LNCaP clone FGC (cell line): ENCODE measurements around the gene SV2C.

ENCODE experiments used
- DNase-seq: peaks from one replicate; pipeline ENCODE4 v3.0.0-alpha.2; 2011; ENCODE audit warnings: low read depth
- H3K4me3 ChIP-seq: 2 replicates; pipeline ENCODE4 v1.5.1; 2011; ENCODE audit warnings: mild to moderate bottlenecking, low read depth, low read length, control low read depth
- CTCF ChIP-seq: IDR thresholded peaks from 2 replicates; pipeline ENCODE4 v1.5.1; 2012; ENCODE audit warnings: mild to moderate bottlenecking; ENCODE audit not compliant: control insufficient read depth, insufficient read depth; ENCODE audit errors: extremely low read depth

SV2C gene

GRCh38 chr5:76099756-76100155, 16.6 kb downstream of the SV2C start:
- H3K4me3 ChIP-seq = no peak overlapping the region
- no peak for TF ChIP-seq CTCF
- DNase-seq = no peak

GRCh38 chr5:76104027-76104426, 20.8 kb downstream of the SV2C start:
- peak; percentile 26 for DNase-seq
- H3K4me3 ChIP-seq = no peak overlapping the region
- TF ChIP-seq CTCF = 0 out of 2 replicates have a peak, but pooled peaks have one; percentile 3

GRCh38 chr5:76106149-76106548, 23.0 kb downstream of the SV2C start:
- no peak for TF ChIP-seq CTCF
- H3K4me3 ChIP-seq = no peak overlapping the region
- no peak for DNase-seq

GRCh38 chr5:76111477-76112174, 28.4 kb downstream of the SV2C start:
- no peak for TF ChIP-seq CTCF
- no peak overlapping the region for H3K4me3 ChIP-seq
- no peak for DNase-seq

- no peak for DNase-seq
- TF ChIP-seq CTCF = no peak
- H3K4me3 ChIP-seq = no peak overlapping the region
These were observed 29.9 kb downstream of the SV2C start for GRCh38 chr5:76113103-76113502.

GRCh38 chr5:76114179-76114851, 31.1 kb downstream of the SV2C start:
- TF ChIP-seq CTCF = no peak
- peak; percentile 19 for DNase-seq
- H3K4me3 ChIP-seq = no peak overlapping the region

GRCh38 chr5:76125346-76125745, 42.2 kb downstream of the SV2C start:
- no peak for TF ChIP-seq CTCF
- DNase-seq = no peak
- no peak overlapping the region for H3K4me3 ChIP-seq
